ENCODE data around the gene SHC1.

The SHC1 gene

GRCh38 chr1:154973344-154974101 is 3.0 kb upstream of the SHC1 start:
- peak; percentile 87 to 89 for DNase-seq

GRCh38 chr1:154972517-154973343 is 2.2 kb upstream of the SHC1 start:
- no peak for DNase-seq

- DNase-seq, result no peak
These were observed 1.6 kb upstream of the SHC1 start for GRCh38 chr1:154972213-154972516.

DNA sequence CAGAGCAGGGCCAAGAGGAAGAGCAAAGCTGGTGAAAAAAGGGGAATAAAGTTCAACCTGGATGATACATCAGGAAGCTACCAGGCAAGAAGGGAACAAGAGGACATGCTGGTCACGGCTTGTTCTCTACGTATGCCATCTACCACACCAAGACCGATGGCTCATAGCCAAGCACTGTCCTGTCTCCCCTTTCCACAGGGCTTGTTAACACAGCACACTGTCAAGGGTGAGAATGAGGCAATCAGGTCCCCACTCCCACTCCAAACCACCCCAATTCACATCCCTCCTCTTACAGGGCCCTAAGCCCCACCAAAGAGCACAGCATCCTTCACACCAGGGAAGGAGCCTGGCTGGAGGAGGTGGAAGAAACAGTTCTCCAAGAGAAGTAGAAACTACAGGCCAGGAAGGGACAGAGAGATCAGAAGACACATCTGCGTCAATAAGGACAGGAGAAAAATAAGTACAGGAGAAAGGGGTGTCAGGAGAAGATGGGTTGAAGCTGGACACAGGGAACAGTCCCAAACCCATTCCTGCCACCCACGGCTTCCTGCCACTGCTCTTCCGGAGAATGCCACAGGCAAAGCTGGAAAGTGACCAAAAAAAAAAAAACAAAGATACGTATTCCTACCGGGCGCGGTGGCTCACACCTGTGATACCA is 923 bp upstream of the SHC1 start:
- DNase-seq, result no peak

- no peak for DNase-seq
These were observed 591 bp downstream of the SHC1 start for GRCh38 chr1:154969860-154970452.

DNA sequence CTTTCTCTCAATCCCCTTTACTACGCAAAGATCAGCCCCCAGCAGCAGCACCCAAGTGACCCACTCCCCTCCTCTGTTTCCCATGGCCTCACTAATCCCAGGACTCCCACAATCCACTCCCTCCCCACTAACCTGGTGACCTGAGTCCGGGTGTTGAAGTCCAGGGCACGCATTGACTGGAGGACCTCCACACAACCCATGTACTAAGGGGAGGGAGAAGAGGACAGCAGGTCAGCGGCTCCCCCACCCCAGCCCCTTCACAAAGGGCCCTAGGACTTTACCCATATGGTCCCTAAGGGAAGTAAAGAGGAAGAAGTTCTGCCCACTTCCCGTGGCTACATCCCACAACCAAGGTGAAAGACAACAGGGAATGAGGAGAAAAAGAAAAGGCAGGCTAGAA is 1.3 kb downstream of the SHC1 start:
- no peak for DNase-seq

DNA sequence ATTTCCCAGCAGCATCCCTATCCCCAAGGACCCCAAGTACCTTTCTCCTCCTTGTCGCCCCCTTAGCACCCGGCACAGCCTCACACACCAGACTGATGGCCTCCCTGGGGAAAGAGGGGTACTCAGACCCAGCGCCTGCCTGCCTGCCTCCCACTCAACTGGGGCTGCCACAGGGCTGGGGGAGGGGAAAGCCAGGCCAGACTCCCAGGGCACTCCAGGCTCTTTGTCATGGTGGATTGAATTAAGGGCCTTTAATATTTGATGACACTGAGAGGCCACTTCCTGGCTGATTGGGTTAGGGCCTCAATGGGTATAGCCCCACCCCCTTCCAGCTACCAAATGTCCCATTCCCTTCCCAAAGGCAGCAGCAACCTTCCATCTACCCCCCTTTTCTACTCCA is 1.8 kb downstream of the SHC1 start:
- no peak for DNase-seq

DNA sequence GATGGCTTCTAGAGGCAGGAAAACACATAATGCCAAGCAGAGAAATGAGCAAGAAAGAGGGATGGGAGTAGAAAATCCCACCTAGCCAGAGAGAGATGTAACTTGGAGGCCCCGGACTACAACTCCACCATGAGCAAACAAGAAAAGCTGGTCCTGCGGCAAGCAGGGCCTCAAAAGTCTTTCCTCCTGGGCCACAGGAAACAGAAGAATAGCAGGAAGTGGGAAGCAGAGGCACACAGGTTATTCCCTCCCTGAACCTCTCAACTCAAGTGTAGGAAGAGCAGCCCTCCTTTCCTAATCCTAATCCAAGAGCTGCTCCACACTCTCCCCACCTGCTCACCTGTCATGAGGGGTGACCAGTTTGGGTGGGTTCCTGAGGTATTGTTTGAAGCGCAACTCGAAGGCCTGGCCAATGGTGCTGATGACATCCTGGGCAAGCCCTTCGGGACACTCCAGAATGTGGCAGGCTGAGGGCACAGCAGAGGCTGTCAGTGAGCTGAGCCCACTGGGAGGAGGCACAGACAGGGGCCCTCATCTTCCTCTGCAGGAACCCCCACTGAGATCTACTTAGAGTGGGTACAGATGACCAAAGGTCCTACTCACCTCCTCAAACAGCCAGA is 3.1 kb downstream of the SHC1 start:
- DNase-seq, result no peak

DNA sequence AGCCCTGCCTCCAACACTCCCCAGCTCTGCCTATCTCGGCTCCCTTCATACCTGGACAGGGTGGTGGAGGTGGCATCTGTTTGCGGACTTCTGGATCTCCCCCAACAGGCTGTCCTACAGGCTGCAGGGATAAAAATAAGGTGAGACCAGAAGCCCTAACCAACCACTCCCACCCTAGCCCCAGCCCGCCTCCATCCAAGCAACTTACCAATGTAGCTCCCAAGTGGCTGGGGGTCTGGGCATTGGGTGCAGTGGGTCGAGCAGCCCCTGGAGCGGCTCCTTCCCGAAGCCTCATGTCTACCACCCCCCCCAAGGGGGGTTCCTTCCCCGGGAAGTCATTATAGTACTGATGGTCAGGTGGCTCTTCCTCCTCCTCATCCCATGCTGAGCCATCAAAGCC is 4.4 kb downstream of the SHC1 start:
- no peak for DNase-seq

DNA sequence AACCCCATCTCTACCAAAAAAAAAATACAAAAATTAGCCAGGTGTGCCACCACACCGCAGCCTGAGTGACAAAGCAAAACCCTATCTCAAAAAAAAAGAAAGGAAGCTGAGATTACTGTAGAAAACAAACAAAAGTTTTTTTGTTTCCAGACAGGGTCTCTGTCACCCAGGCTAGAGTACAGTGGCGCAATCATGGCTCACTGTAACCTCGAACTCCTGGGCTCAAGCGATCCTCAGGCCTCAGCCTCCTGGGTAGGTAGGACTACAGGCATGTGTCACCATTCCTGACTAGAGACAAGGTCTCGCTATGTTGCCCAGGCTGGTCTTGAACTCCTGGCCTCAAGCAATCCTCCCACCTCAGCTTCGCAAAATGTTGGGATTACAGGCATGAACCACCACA is 6.2 kb downstream of the SHC1 start:
- no peak for DNase-seq

- no peak for DNase-seq
These were observed 6.9 kb downstream of the SHC1 start for GRCh38 chr1:154963643-154964042.

GRCh38 chr1:154962795-154963330 is 7.7 kb downstream of the SHC1 start:
- DNase-seq, result no peak

DNA sequence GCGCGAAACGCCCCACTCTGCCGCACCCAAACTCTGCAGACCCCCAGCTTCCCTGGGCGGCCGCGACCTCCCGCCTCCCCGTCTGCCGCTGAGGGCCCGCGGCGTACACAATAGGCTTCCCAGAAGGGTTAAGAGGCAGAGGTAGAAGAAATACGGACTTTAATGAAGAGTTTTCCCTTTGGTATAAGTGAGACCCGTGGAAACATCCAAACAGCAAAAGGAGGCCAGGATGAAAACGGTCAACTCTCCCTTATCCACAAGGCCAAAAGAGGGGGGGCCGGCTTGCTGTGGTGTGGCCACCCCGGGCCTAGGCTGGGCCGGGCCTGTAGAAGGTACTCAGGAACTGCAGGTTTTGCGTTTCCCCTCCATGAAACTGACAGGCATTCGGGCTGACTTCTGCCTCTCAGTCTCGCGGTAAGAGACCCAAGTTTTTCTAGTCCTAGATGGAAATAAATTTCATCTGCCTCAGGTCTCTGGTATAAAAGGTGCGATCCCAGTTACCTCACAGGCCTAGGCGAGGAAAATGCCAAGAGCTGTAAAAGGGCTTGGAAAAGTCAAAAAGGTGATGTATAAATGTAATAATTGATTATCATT is 8.3 kb downstream of the SHC1 start:
- DNase-seq, result no peak

DNA sequence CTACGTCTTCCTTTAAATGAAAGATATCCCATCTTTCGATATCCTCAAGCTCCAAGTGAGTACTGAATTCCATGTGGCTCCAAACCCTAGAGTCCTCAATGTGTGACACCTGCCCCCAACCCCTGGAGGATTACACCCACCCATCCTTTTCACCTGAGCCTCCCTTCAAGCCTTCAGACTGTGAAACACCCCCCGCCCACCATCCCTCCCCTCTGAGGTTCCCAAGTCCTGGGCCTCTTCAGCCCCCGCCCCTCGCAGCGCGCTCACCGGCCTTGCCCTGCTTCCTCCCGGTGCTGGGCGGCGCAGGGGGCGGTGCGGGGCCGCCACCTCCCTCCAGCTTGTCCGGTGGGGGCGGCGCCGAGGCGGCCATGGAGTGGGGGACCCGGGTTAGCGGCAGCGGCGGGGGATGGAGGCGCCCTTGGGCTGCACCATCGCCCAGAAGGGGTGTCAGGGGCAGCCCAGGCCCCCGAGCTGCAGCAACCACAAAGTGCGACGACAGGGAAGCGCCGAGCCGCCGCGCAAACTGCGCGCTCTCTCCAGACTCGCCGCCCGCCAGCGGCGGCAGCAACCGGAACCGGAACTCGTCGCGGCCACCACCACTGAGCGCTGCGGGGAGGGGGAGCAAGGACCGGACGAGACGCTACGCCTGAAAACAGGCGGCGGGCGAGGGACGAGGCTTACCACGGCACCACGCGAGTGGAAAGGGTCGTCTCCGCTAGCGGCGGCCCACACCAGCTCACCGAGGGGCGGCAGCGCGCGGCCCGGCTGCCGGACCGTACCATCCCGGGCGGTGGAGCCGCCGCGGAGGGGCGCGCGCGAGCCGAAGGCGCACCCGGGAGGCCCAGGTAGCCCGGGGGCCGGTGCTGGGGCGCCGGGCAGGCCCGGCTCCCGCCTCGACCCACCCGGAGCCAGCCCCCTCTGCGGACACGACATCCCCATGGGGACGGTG is 9.1 kb downstream of the SHC1 start, which contains the start of gene PYGO2:
PYGO2 (minus strand) TSS at position 576 of the 949 bp plus-strand sequence; CDS start at position 370, 206 bp downstream.
- DNase-seq, result peak; percentile 42 to 92

DNA sequence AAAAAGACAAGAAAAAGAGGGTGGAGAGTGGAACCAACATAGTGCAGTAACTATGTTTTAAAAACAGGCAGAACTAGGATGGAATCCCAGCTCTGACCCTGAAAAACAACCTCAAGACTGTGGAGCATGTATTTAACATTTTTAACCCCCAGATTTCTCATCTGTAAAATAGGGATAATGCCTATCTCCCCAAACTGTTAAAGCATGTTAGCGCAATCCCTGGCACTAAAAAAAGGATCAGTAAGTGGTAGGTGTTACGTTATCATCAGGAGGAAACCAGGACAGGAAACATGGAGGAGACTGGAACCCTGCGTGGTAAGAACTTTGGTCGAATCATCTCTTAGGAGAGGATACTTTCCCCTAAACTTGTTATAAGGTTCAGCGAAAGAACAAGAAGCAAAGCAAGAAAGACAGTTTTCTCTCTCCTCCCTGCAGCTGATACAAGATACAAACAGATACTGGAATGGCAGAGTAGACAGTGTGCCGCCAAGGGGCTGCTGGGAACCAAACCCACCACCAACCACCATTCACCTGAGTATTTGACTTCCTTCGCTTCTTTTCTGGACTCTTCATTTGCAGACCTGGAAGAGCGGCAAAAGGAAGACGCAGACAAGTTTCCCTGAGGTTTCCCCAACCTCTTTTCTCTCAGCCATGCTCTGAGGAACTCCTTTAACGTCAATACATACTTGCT is 10.0 kb downstream of the SHC1 start:
- DNase-seq, result no peak

DNA sequence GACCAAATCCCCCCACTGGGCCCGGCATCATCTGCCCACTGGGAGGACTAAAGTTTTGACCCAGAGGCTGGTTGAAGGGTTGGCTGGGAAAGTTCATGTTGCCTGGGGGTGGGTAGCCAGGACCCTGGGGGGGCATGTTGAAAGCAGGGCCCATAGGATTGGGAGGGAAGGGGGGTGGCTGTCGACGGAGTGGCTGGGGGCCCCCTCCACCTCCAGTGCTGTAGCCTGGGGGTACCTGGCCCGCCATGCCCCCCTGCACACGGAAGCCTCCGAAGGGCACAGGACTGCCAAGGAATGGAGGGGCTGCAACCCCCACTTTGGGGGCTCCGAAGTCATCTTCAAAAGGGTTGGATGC is 11.1 kb downstream of the SHC1 start:
- DNase-seq, result no peak

GRCh38 chr1:154958681-154959425 is 11.7 kb downstream of the SHC1 start:
- DNase-seq, result no peak

DNA sequence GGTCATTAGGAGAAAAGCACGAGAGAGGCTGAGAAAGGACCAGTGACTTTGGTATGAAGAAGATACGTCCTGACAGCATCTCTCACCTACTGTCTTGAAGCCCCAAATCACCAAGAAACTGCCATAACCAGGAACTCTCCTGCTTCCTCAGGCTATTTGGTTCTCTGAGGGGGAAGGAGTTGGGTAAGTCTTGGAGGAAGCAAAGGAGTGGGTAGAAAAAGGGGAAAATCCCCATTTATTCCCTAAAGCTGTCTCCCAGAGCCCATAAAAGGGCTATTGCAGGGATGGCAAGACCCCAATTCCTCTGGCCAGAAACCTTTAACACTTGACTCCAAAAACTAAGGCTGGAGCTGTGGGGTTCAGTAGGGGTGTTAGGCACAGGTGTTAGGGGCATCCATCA is 12.5 kb downstream of the SHC1 start:
- no peak for DNase-seq

- DNase-seq, result no peak
These were observed 13.4 kb downstream of the SHC1 start for GRCh38 chr1:154957091-154957657.

Data from bone marrow (tissue), 2 donors.